Chondrocyte (in vitro differentiated cells): ENCODE data around the gene ANO1. TPM values are rescaled to one million over a fixed set of nuclear protein-coding genes. Genes with fewer than 3 reads are reported as not detected.
A peak's percentile ranks its signal among the peaks of the same experiment; 100 is the strongest.
"Not testable (repeated sequence)": the region's sequence is repeated elsewhere in the genome, so short reads cannot be mapped to it uniquely, and the experiment has no call there.

Experiments
- DNase-seq: peaks from one replicate; pipeline ENCODE4 v3.0.0; 2021; ENCODE audit warnings: mixed read lengths, low spot score
- H3K27ac Mint-ChIP-seq: one replicate; pipeline ENCODE4 v1.8.0; 2021; ENCODE audit warnings: mild to moderate bottlenecking, moderate library complexity, mixed read lengths; ENCODE audit not compliant: unreplicated experiment
- H3K27me3 Mint-ChIP-seq: 2 replicates; pipeline ENCODE4 v1.8.0; 2021; ENCODE audit warnings: low read depth, mixed read lengths
- H3K36me3 Mint-ChIP-seq: 2 replicates; pipeline ENCODE4 v1.8.0; 2021; ENCODE audit warnings: low read depth, mixed read lengths
- H3K4me1 Mint-ChIP-seq: 2 replicates; pipeline ENCODE4 v1.8.0; 2021; ENCODE audit warnings: low read depth, mild to moderate bottlenecking, mixed read lengths
- H3K4me3 Mint-ChIP-seq: one replicate; pipeline ENCODE4 v1.8.0; 2021; ENCODE audit warnings: mild to moderate bottlenecking, moderate library complexity, mixed read lengths; ENCODE audit not compliant: unreplicated experiment
- H3K9me3 Mint-ChIP-seq: 2 replicates; pipeline ENCODE4 v1.8.0; 2021; ENCODE audit warnings: low read depth, mixed read lengths
- CTCF ChIP-seq: fragments of 200-600 bp; sonication (generic); IDR thresholded peaks from 2 replicates; pipeline ENCODE4 v1.5.0; 2021; ENCODE audit warnings: antibody characterized with exemption, mild to moderate bottlenecking, moderate library complexity
- total RNA-seq: library from RNA; stranded (reverse); gene quantifications from 3 replicates; pipeline ENCODE4 v1.2.1, GENCODE V29; 2021

ANO1 gene
- total RNA-seq, 1 donor from 2014 or later, result 1.5 TPM

GRCh38 chr11:70207531-70208131 lies 129.5 kb downstream of the ANO1 start:
- H3K9me3 Mint-ChIP-seq, result no peaks in the 10 kb centered on the region
- peaks cover 50% of the 10 kb centered on the region for H3K4me1 Mint-ChIP-seq
- DNase-seq, result peak; percentile 71
- H3K4me3 Mint-ChIP-seq, result no peak overlapping the region
- no peak overlapping the region for H3K27ac Mint-ChIP-seq
- no peaks in the 10 kb centered on the region for H3K27me3 Mint-ChIP-seq
- TF ChIP-seq CTCF, result no peak
- peaks cover 15% of the 10 kb centered on the region for H3K36me3 Mint-ChIP-seq

GRCh38 chr11:70209391-70209912 lies 131.3 kb downstream of the ANO1 start:
- peak; percentile 11 for DNase-seq
- no peak overlapping the region for H3K4me3 Mint-ChIP-seq
- H3K27me3 Mint-ChIP-seq, result no peaks in the 10 kb centered on the region
- H3K27ac Mint-ChIP-seq, result peak overlapping the region; percentile 95
- peaks cover 41% of the 10 kb centered on the region for H3K4me1 Mint-ChIP-seq
- peaks cover 15% of the 10 kb centered on the region for H3K36me3 Mint-ChIP-seq
- no peak for TF ChIP-seq CTCF
- no peaks in the 10 kb centered on the region for H3K9me3 Mint-ChIP-seq

GRCh38 chr11:70210051-70210501 lies 132.0 kb downstream of the ANO1 start:
- Mint-ChIP-seq H3K9me3 (no peaks in the 10 kb centered on the region), H3K4me1 (peaks cover 34% of the 10 kb centered on the region), H3K27ac (peak overlapping the region; percentile 95), H3K36me3 (peaks cover 15% of the 10 kb centered on the region), H3K27me3 (no peaks in the 10 kb centered on the region), H3K4me3 (no peak overlapping the region)
- TF ChIP-seq CTCF, result no peak
- peak; percentile 44 for DNase-seq

- Mint-ChIP-seq H3K36me3 (peaks cover 15% of the 10 kb centered on the region), H3K4me1 (peaks cover 30% of the 10 kb centered on the region), H3K27me3 (no peaks in the 10 kb centered on the region), H3K9me3 (no peaks in the 10 kb centered on the region), H3K27ac (peak overlapping the region; percentile 95), H3K4me3 (no peak overlapping the region)
- peak; percentile 6 for DNase-seq
- TF ChIP-seq CTCF, result no peak
Observed at GRCh38 chr11:70210530-70210929, 132.4 kb downstream of the ANO1 start.

- Mint-ChIP-seq H3K4me1 (peaks cover 20% of the 10 kb centered on the region), H3K27me3 (no peaks in the 10 kb centered on the region), H3K27ac (no peak overlapping the region), H3K36me3 (peaks cover 8% of the 10 kb centered on the region), H3K4me3 (no peak overlapping the region), H3K9me3 (no peaks in the 10 kb centered on the region)
- TF ChIP-seq CTCF, result no peak
- DNase-seq, result peak; percentile 88
Observed at GRCh38 chr11:70212227-70212811, 134.2 kb downstream of the ANO1 start.

DNA sequence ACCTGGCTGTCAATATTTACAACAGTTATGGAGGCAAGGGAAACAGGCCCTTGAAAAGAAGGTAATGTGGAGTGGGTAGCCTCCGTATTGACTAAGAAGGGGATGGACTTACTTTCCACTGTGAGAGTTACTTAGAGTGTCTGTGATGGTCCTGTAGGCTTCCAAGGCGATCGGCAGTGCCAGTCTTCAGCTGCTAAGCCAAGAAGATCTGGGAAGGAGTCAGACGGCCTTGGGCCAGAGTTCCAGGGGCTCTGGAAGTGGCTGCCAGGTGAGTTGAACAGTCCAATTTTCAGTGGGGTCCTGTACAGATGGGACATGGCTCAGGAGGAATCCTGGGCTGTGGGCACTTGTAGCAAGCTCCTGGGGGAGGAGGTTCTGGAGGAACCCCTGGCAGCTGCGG lies 139.3 kb downstream of the ANO1 start:
- H3K4me1 Mint-ChIP-seq, H3K27me3 Mint-ChIP-seq, H3K27ac Mint-ChIP-seq, H3K4me3 Mint-ChIP-seq, H3K36me3 Mint-ChIP-seq, H3K9me3 Mint-ChIP-seq: not testable (repeated sequence)
- DNase-seq, result peak; percentile 56

GRCh38 chr11:70218076-70218475 lies 140.0 kb downstream of the ANO1 start:
- peak overlapping the region; percentile 11 for H3K27ac Mint-ChIP-seq
- not testable (repeated sequence) for H3K4me3 Mint-ChIP-seq, DNase-seq, H3K27me3 Mint-ChIP-seq, H3K9me3 Mint-ChIP-seq, H3K36me3 Mint-ChIP-seq, H3K4me1 Mint-ChIP-seq
